Fibroblast of lung (primary cell): Measurements from ENCODE around the gene SMYD1. TPM values are rescaled to one million over a fixed set of nuclear protein-coding genes. Genes with fewer than 3 reads are reported as not detected.

Source experiments
- DNase-seq, 2 donors: peaks; one replicate each; pipeline versions ENCODE4 v3.0.0 to v3.0.0-alpha.2; 2010; ENCODE audit warnings: low read depth in 2 of 2
- H2AFZ ChIP-seq: 2 replicates; pipeline ENCODE4 v1.5.1; 2012; ENCODE audit warnings: low read length, control low read depth, inconsistent platforms
- H3K27ac ChIP-seq: 2 replicates; pipeline ENCODE4 v1.5.1; 2011; ENCODE audit warnings: low read length, control low read depth; ENCODE audit not compliant: insufficient read depth
- H3K27me3 ChIP-seq: 2 replicates; pipeline ENCODE4 v1.5.1; 2011; ENCODE audit warnings: mild to moderate bottlenecking, low read length; ENCODE audit not compliant: control insufficient read depth, insufficient read depth
- H3K36me3 ChIP-seq: 2 replicates; pipeline ENCODE4 v1.5.1; 2011; ENCODE audit warnings: low read length; ENCODE audit not compliant: control insufficient read depth, insufficient read depth
- H3K4me1 ChIP-seq: 2 replicates; pipeline ENCODE4 v1.5.1; 2011; ENCODE audit warnings: low read length; ENCODE audit not compliant: control insufficient read depth, insufficient read depth; ENCODE audit errors: extremely low read depth
- H3K4me2 ChIP-seq: 2 replicates; pipeline ENCODE4 v1.5.1; 2011; ENCODE audit warnings: low read length, control low read depth; ENCODE audit not compliant: insufficient read depth; ENCODE audit errors: extremely low read depth
- H3K4me3 ChIP-seq, 4 experiments: fragments of 200-600 bp in 1 of 4; sonication (generic) in 1 of 4; replicated peaks in 1 of 4; 2 replicates each; pipeline ENCODE4 v1.5.1; 2011 to 2016; ENCODE audit warnings: low read length in 4 of 4, low read depth in 3 of 4, mild to moderate bottlenecking in 3 of 4, control low read depth in 2 of 4, inconsistent platforms in 1 of 4, mixed read lengths in 1 of 4; ENCODE audit not compliant: insufficient read depth in 1 of 4; ENCODE audit errors: control extremely low read depth in 1 of 4
- H3K79me2 ChIP-seq: 2 replicates; pipeline ENCODE4 v1.5.1; 2012; ENCODE audit warnings: mild to moderate bottlenecking, low read length, inconsistent platforms; ENCODE audit not compliant: control insufficient read depth, insufficient read depth
- H3K9ac ChIP-seq: 2 replicates; pipeline ENCODE4 v1.5.1; 2011; ENCODE audit warnings: mild to moderate bottlenecking, low read length, control low read depth; ENCODE audit not compliant: insufficient read depth
- H3K9me3 ChIP-seq: 2 replicates; pipeline ENCODE4 v1.5.1; 2012; ENCODE audit warnings: low read depth, low read length; ENCODE audit not compliant: control insufficient read depth, insufficient read depth
- H4K20me1 ChIP-seq: 2 replicates; pipeline ENCODE4 v1.5.1; 2011; ENCODE audit warnings: low read length; ENCODE audit not compliant: control insufficient read depth, insufficient read depth; ENCODE audit errors: extremely low read depth
- CTCF ChIP-seq, 2 donors: IDR thresholded peaks in 1 of 2; conservative IDR thresholded peaks in 1 of 2; 1 replicate in 1 of 2; 2 replicates in 1 of 2; pipeline ENCODE4 v1.5.1; 2011 to 2012; ENCODE audit warnings: low read length in 2 of 2, control low read depth in 1 of 2, inconsistent platforms in 1 of 2, low read depth in 1 of 2, mild to moderate bottlenecking in 1 of 2
- EZH2 ChIP-seq: IDR thresholded peaks from 2 replicates; pipeline ENCODE4 v1.5.1; 2012; ENCODE audit warnings: low read length, control low read depth, mild to moderate bottlenecking; ENCODE audit errors: missing control alignments
- polyA plus RNA-seq, 2 donors: library from polyadenylated mRNA; depleted of rRNA in 1 of 2; stranded (reverse) in 1 of 2; unstranded in 1 of 2; fragments of >200 nt; gene quantifications; 2 replicates each; pipeline ENCODE4 v1.2.1, GENCODE V29; 2011 to 2012; ENCODE audit warnings: missing spikeins in 1 of 2
- total RNA-seq: library from RNA; depleted of rRNA; stranded (reverse); fragments of >200 nt; gene quantifications from 2 replicates; pipeline ENCODE4 v1.2.1, GENCODE V29; 2014

Gene SMYD1
- total and polyA plus RNA-seq, 2 donors (not counting 1 experiment from before 2014, with no cell fraction given) = not detected

- no peak for TF ChIP-seq EZH2
- no peak for TF ChIP-seq CTCF (conservative IDR thresholded peaks at IDR 0.05 in 1 of 2, IDR thresholded peaks at IDR 0.05 in 1 of 2; ENCODE audit: low read depth in 1 of 2, low read length in 2 of 2)
- Histone ChIP-seq H3K4me1 (no peaks in the 10 kb centered on the region), H3K4me3 (no peak overlapping the region), H3K27me3 (no peaks in the 10 kb centered on the region), H3K4me2 (no peak overlapping the region), H2AFZ (no peak overlapping the region), H4K20me1 (no peaks in the 10 kb centered on the region), H3K9me3 (no peaks in the 10 kb centered on the region), H3K9ac (no peak overlapping the region), H3K79me2 (no peaks in the 10 kb centered on the region), H3K27ac (no peak overlapping the region), H3K36me3 (no peaks in the 10 kb centered on the region)
- DNase-seq = no peak
Observed at GRCh38 chr2:88086401-88086800, 18.8 kb downstream of the SMYD1 start.

GRCh38 chr2:88087073-88087472 is 19.4 kb downstream of the SMYD1 start:
- no peaks in the 10 kb centered on the region for H3K79me2 ChIP-seq
- H4K20me1 ChIP-seq = no peaks in the 10 kb centered on the region
- TF ChIP-seq EZH2 (no peak), CTCF (conservative IDR thresholded peaks at IDR 0.05 in 1 of 2, IDR thresholded peaks at IDR 0.05 in 1 of 2; ENCODE audit: low read depth in 1 of 2, low read length in 2 of 2) (no peak)
- no peak overlapping the region for H3K4me2 ChIP-seq
- no peaks in the 10 kb centered on the region for H3K27me3 ChIP-seq
- H3K4me3 ChIP-seq = no peak overlapping the region
- DNase-seq = no peak
- H3K9ac ChIP-seq = no peak overlapping the region
- H2AFZ ChIP-seq = no peak overlapping the region
- H3K9me3 ChIP-seq = no peaks in the 10 kb centered on the region
- H3K36me3 ChIP-seq = no peaks in the 10 kb centered on the region
- no peaks in the 10 kb centered on the region for H3K4me1 ChIP-seq
- no peak overlapping the region for H3K27ac ChIP-seq

- Histone ChIP-seq H4K20me1 (no peaks in the 10 kb centered on the region), H3K9ac (no peak overlapping the region), H3K27me3 (no peaks in the 10 kb centered on the region), H3K79me2 (no peaks in the 10 kb centered on the region), H3K36me3 (no peaks in the 10 kb centered on the region), H3K4me1 (no peaks in the 10 kb centered on the region), H3K4me3 (no peak overlapping the region), H3K9me3 (no peaks in the 10 kb centered on the region), H3K27ac (no peak overlapping the region), H3K4me2 (no peak overlapping the region), H2AFZ (no peak overlapping the region)
- TF ChIP-seq CTCF (conservative IDR thresholded peaks at IDR 0.05 in 1 of 2, IDR thresholded peaks at IDR 0.05 in 1 of 2; ENCODE audit: low read depth in 1 of 2, low read length in 2 of 2) = no peak
- TF ChIP-seq EZH2 = no peak
- no peak for DNase-seq
Observed at GRCh38 chr2:88087763-88088162, 20.1 kb downstream of the SMYD1 start.
